RWPE2 (cell line): ENCODE results near the gene SLC25A30.

Experiments
- ATAC-seq: fragments of 200-7000 bp; cut with Tn5 transposase; 3 replicates; pipeline ENCODE4 v1.9.1; 2021; ENCODE audit warnings: low read depth
- DNase-seq: peaks from one replicate; pipeline ENCODE4 v3.0.0-alpha.2; 2020; ENCODE audit warnings: low spot score
- H3K27ac ChIP-seq: fragments of 450-650 bp; 2 replicates; pipeline ENCODE4 v1.5.1; 2017; ENCODE audit warnings: mild to moderate bottlenecking; ENCODE audit not compliant: poor library complexity, severe bottlenecking
- H3K27me3 ChIP-seq: fragments of 250-450 bp; sonication (Bioruptor Pico); 2 replicates; pipeline ENCODE4 v1.5.1; 2021; ENCODE audit warnings: mild to moderate bottlenecking, moderate library complexity; ENCODE audit not compliant: insufficient read depth, poor library complexity, severe bottlenecking
- H3K36me3 ChIP-seq: fragments of 250-450 bp; sonication (Bioruptor Pico); 2 replicates; pipeline ENCODE4 v1.5.1; 2020; ENCODE audit warnings: low read depth, mild to moderate bottlenecking, moderate library complexity
- H3K4me1 ChIP-seq: fragments of 250-450 bp; sonication (Bioruptor Pico); 2 replicates; pipeline ENCODE4 v1.5.1; 2021; ENCODE audit warnings: mild to moderate bottlenecking, moderate library complexity; ENCODE audit not compliant: insufficient read depth, poor library complexity, severe bottlenecking
- H3K4me3 ChIP-seq: fragments of 250-450 bp; sonication (Bioruptor Pico); 2 replicates; pipeline ENCODE4 v1.5.1; 2021; ENCODE audit warnings: mild to moderate bottlenecking, moderate library complexity; ENCODE audit not compliant: severe bottlenecking
- H3K9me3 ChIP-seq: fragments of 250-450 bp; sonication (Bioruptor Pico); 2 replicates; pipeline ENCODE4 v1.5.1; 2021; ENCODE audit warnings: mild to moderate bottlenecking, moderate library complexity; ENCODE audit not compliant: severe bottlenecking
- TF ChIP-seq, protein P1 (sequence below): fragments of 450-650 bp; IDR thresholded peaks from one replicate; pipeline ENCODE4 v1.5.1; 2017; ENCODE audit warnings: mild to moderate bottlenecking, moderate library complexity; ENCODE audit not compliant: poor library complexity, severe bottlenecking

SLC25A30 gene

GRCh38 chr13:45411221-45411620 is 7.0 kb downstream of the SLC25A30 start:
- Histone ChIP-seq H3K27me3 (no peaks in the 10 kb centered on the region), H3K9me3 (no peaks in the 10 kb centered on the region), H3K27ac (no peak overlapping the region), H3K4me1 (peaks cover 15% of the 10 kb centered on the region), H3K4me3 (no peak overlapping the region), H3K36me3 (peaks cover 20% of the 10 kb centered on the region)
- no peak for ATAC-seq
- TF ChIP-seq, protein P1, sequence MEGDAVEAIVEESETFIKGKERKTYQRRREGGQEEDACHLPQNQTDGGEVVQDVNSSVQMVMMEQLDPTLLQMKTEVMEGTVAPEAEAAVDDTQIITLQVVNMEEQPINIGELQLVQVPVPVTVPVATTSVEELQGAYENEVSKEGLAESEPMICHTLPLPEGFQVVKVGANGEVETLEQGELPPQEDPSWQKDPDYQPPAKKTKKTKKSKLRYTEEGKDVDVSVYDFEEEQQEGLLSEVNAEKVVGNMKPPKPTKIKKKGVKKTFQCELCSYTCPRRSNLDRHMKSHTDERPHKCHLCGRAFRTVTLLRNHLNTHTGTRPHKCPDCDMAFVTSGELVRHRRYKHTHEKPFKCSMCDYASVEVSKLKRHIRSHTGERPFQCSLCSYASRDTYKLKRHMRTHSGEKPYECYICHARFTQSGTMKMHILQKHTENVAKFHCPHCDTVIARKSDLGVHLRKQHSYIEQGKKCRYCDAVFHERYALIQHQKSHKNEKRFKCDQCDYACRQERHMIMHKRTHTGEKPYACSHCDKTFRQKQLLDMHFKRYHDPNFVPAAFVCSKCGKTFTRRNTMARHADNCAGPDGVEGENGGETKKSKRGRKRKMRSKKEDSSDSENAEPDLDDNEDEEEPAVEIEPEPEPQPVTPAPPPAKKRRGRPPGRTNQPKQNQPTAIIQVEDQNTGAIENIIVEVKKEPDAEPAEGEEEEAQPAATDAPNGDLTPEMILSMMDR: no peak
- no peak for DNase-seq

GRCh38 chr13:45410466-45410865 is 7.7 kb downstream of the SLC25A30 start:
- H3K27ac ChIP-seq: no peak overlapping the region
- no peaks in the 10 kb centered on the region for H3K9me3 ChIP-seq
- no peak overlapping the region for H3K4me3 ChIP-seq
- H3K36me3 ChIP-seq: peaks cover 21% of the 10 kb centered on the region
- TF ChIP-seq, protein P1: no peak
- ATAC-seq (no peak), DNase-seq (no peak)
- peaks cover 15% of the 10 kb centered on the region for H3K4me1 ChIP-seq
- H3K27me3 ChIP-seq: no peaks in the 10 kb centered on the region

DNA sequence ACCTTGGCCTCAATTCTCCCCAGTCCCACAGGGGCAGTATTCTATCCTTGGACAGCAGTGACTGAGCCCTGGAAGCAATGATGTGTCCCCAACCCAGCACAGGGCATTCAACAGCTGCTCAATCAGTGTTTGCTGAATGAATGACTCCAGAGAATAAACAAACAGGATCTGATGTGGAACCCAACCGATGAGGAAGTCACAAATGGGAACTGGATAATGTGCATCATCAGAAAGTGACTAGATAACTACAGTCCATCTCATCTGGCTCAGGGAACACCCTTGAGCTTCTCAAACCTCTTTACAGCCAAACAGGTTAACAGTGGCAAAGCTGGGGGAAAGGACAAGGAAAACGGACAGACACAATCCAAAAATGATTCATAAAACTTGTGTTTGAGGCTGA is 8.2 kb downstream of the SLC25A30 start:
- H3K27ac ChIP-seq: no peak overlapping the region
- H3K9me3 ChIP-seq: no peaks in the 10 kb centered on the region
- TF ChIP-seq, protein P1: no peak
- ATAC-seq: no peak
- no peak for DNase-seq
- peaks cover 11% of the 10 kb centered on the region for H3K4me1 ChIP-seq
- no peak overlapping the region for H3K4me3 ChIP-seq
- H3K36me3 ChIP-seq: peaks cover 25% of the 10 kb centered on the region
- H3K27me3 ChIP-seq: no peaks in the 10 kb centered on the region

DNA sequence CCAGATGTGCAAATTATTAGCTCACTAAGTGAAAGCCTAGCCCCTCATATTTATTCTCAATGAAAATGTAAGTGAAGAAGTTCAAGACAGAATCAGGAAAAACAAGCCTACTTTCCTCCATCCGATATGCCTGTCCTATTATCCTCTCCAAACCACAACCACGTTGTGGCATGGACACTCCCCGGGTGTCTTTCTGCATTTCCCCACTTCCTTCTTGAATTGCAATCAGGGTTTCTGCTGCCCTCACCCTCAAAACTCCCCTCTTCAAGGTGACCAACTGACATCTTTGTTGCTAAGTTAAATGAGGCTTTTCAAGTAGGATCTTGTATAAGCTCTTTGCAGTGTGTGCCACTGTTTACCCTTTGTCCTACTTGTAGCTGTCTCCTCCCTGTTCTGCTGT is 11.8 kb downstream of the SLC25A30 start:
- H3K36me3 ChIP-seq: peaks cover 35% of the 10 kb centered on the region
- no peak for ATAC-seq
- no peaks in the 10 kb centered on the region for H3K27me3 ChIP-seq
- no peak overlapping the region for H3K4me3 ChIP-seq
- no peaks in the 10 kb centered on the region for H3K4me1 ChIP-seq
- H3K27ac ChIP-seq: no peak overlapping the region
- TF ChIP-seq, protein P1: no peak
- H3K9me3 ChIP-seq: no peaks in the 10 kb centered on the region
- no peak for DNase-seq

DNA sequence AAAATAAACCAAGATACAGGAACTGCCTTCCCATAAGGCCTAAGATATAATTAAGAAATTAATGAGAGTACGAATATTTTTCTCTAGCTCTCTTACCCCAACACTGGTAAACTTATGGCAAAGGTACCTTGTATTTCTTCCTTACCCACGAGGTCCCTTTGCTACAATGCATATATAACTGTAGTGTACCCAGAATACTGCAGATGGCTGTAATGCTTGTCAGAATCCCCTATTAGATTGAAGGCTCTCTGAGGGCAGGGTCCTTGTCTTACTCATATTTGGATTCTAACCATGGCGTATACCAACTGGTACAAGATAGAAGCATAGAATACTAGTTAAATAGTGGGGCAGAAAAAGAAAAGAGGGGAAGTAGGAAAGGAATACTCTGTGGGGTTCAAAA is 15.1 kb downstream of the SLC25A30 start:
- no peaks in the 10 kb centered on the region for H3K4me1 ChIP-seq
- TF ChIP-seq, protein P1: no peak
- no peak overlapping the region for H3K4me3 ChIP-seq
- DNase-seq (no peak), ATAC-seq (no peak)
- H3K9me3 ChIP-seq: no peaks in the 10 kb centered on the region
- no peaks in the 10 kb centered on the region for H3K27me3 ChIP-seq
- H3K27ac ChIP-seq: no peak overlapping the region
- H3K36me3 ChIP-seq: peaks cover 35% of the 10 kb centered on the region
